ENCODE measurements around the gene RALGDS.

DNA sequence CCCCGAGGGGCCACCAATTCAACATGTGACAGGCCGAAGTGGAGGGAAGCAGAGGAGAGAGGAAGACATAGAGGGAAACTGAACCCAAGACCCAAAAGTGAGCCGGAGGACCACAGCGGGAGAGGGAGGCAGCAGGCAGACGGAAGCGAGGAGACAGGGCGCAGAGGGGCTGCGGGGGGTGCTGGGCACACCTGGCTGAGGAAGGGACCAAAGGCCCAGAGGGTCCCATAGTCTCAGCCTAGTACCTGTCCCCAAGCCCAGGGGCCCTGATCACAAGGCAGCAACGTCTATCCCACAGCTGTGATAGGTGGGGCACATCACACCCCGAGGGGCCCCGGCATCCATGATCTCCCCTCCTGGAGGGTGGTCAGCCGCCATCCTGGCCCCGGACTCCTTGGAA, 7.1 kb upstream of the RALGDS start:
- TF ChIP-seq FOXM1 (IDR thresholded peaks at IDR 0.05; ENCODE audit: low read depth) (no peak), FOXM1 (CRISPR knock-in tag; IDR thresholded peaks at IDR 0.05; ENCODE audit: low read depth) (no peak), EZH2 (IDR thresholded peaks at IDR 0.05; ENCODE audit: borderline replicate concordance, low read depth, low read length) (no peak), POLR2AphosphoS5 (IDR thresholded peaks at IDR 0.05; ENCODE audit: control insufficient read depth, insufficient read depth, low read depth, low read length) (no peak), MYBL2 (IDR thresholded peaks at IDR 0.05; ENCODE audit: low read depth) (no peak), MYBL2 (CRISPR knock-in tag; IDR thresholded peaks at IDR 0.05; ENCODE audit: borderline replicate concordance) (no peak), SREBF1 (IDR thresholded peaks at IDR 0.05; ENCODE audit: borderline replicate concordance, low read depth, low read length) (no peak), ZFP30 (CRISPR knock-in tag; IDR thresholded peaks at IDR 0.05; ENCODE audit: borderline replicate concordance) (no peak), HDGF (IDR thresholded peaks at IDR 0.05) (no peak), ZNF75A (CRISPR knock-in tag; IDR thresholded peaks at IDR 0.05) (no peak), CBX3 (IDR thresholded peaks at IDR 0.05; ENCODE audit: borderline replicate concordance in 1 of 2, low read length in 2 of 2) (no peak), ZFPM2 (CRISPR knock-in tag; IDR thresholded peaks at IDR 0.05) (no peak), TCF7 (IDR thresholded peaks at IDR 0.05; ENCODE audit: borderline replicate concordance) (no peak)
- TF ChIP-seq, protein P1, sequence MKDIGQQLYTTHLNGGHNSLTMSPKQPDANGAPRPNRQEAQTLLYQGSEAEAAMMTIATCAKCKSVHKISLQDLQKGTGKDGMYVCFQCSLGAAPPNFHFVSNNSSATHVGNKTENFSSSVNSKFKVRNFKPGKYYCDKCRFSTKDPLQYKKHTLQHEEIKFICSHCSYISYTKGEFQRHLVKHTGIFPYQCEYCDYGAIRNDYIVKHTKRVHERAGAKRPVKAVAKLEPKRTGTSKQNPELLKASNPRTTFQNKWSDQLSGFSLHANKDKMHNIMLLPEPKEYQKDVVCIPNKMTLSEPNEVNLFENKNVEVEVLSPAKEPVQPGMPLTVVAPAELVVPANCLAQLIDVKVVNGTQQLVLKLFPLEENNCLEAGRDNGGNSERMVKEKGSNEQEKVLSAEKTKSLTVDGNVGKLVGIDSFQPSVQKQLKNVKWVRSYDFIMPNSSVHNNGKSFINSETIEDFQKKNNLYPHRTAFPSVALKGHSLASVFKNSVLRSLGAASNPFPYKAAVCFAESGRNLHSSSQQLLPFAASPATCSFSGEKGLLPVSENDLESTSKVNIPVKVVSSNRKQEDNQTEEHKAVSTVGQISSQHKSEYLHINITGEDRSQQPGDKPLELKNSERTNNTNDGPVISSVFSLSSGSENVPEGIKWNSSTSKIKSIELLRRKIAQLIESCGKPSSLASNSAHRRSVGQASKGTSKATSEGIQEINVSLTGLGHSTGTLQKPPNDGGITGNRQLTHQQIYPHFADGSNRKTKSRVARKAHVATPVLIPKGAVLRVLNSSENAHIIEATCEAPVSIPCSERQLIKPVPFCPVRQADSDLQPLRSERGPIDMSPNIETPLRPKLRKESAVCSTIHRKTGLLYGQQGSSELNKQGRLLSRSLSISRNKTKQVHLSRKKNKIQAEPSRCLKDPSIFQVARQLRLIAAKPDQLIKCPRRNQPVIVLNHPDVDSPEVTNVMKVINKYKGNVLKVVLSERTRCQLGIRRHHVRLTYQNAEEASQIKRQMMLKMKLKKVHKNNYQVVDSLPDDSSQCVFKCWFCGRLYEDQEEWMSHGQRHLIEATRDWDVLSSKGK (CRISPR knock-in tag; IDR thresholded peaks at IDR 0.05): no peak
